Spinal cord (tissue), 10 donors: ENCODE data around the gene HNRNPA1L2. TPM values are rescaled to one million over a fixed set of nuclear protein-coding genes. Genes with fewer than 3 reads are reported as not detected.

Experiments
- DNase-seq, 6 donors: peaks; one replicate each; pipeline versions ENCODE4 v3.0.0 to v3.0.0-alpha.2; 2013 to 2015; ENCODE audit warnings: low spot score in 6 of 6, low read depth in 4 of 6
- H3K27ac ChIP-seq: one replicate; pipeline ENCODE4 v1.5.1; 2013; ENCODE audit warnings: low read depth, low read length, control low read depth
- H3K27me3 ChIP-seq: one replicate; pipeline ENCODE4 v1.6.1; 2013; ENCODE audit warnings: low read length; ENCODE audit not compliant: control insufficient read depth, insufficient read depth
- H3K36me3 ChIP-seq: one replicate; pipeline ENCODE4 v1.6.1; 2013; ENCODE audit warnings: low read length; ENCODE audit not compliant: control insufficient read depth, insufficient read depth
- H3K4me1 ChIP-seq: one replicate; pipeline ENCODE4 v1.6.1; 2013; ENCODE audit warnings: low read length; ENCODE audit not compliant: control insufficient read depth, insufficient read depth
- H3K4me3 ChIP-seq: one replicate; pipeline ENCODE4 v1.5.1; 2013; ENCODE audit warnings: low read depth, low read length, control low read depth
- H3K9me3 ChIP-seq: one replicate; pipeline ENCODE4 v1.6.1; 2013; ENCODE audit warnings: low read length; ENCODE audit not compliant: control insufficient read depth, insufficient read depth
- WGBS: methylation state at CpG from one replicate; pipeline ENCODE4 v1.1.5; 2013; ENCODE audit warnings: missing lambda C conversion rate; ENCODE audit not compliant: insufficient coverage; 5-methylcytosine and 5-hydroxymethylcytosine counted together
- polyA plus RNA-seq, 2 donors: library from polyadenylated mRNA; unstranded; fragments of 120-200 nt; gene quantifications; one replicate each; pipeline ENCODE4 v1.2.1, GENCODE V29; 2013; ENCODE audit not compliant: insufficient read length in 2 of 2
- total RNA-seq, 2 donors: library from RNA; depleted of rRNA in 1 of 2; stranded (reverse); fragments of 120-200 nt in 1 of 2; fragments of >200 nt in 1 of 2; gene quantifications; one replicate each; pipeline versions ENCODE4 v1.2.3 to v1.2.4, GENCODE V29; 2013 to 2014
- donor health status: healthy.

Gene HNRNPA1L2
- total and polyA plus RNA-seq, 4 donors: 5.6 to 28.6 (median 17.5) TPM

DNA sequence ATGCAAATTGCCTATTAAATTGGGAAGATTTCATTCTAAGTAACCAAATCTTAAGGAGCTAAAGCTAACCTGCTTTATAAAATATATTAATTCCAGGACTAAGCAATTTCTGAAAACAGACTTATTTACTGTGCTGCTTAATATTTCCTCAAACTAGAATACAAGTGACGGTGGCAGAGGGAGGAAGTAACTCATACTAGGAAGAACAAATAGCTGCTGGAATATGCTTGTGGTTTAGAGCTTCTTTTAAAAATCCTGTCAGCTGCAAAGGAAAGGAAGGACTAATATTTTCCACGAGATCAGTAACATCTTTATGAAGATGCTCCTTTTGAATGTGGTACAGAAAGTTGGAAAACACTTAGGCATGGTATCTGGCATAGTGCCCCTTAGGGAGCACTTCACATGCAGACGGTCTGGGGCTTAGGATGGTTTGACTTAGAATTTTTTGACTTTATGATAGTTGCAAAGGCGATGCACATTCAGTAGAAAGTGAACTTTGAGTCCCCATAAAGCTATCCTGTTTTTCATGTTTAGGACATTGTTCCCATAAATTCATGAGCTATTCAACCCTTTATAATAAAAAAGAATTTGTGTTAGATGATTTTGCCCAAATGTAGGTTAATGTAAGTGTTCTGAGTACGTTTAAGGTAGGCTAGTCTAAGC, 3.4 kb upstream of the HNRNPA1L2 start:
- DNase-seq: no peak
- Histone ChIP-seq H3K9me3 (no peaks in the 10 kb centered on the region), H3K27ac (no peak overlapping the region), H3K4me3 (no peak overlapping the region), H3K4me1 (no peaks in the 10 kb centered on the region), H3K36me3 (peaks cover 4% of the 10 kb centered on the region), H3K27me3 (no peaks in the 10 kb centered on the region)
- 76% methylated on average over 3 of the region's 5 CpGs for WGBS

DNA sequence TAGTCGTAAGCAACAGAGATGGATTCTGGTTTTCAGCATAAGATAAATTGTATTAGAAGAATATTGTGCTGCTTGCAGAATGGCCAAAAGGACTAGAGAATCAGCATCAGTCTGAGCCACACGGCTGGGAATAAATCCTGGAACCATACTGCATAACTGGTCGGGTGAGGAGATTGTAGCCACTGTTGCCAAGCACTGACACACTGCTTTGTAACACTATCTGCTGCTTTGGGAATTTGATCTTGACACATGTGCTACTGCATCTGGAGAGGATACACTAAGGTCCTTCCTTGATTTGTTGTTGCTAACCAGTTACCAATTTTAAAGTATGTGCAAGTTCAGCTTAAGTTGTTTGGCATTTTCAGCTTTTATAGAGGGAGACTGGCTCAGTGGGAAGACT, 1.9 kb downstream of the HNRNPA1L2 start:
- peaks cover 6% of the 10 kb centered on the region for H3K36me3 ChIP-seq
- H3K4me3 ChIP-seq: no peak overlapping the region
- no peak for DNase-seq
- WGBS: 71% methylated on average over 2 of the region's 3 CpGs
- H3K27ac ChIP-seq: no peak overlapping the region
- no peaks in the 10 kb centered on the region for H3K9me3 ChIP-seq
- H3K4me1 ChIP-seq: no peaks in the 10 kb centered on the region
- H3K27me3 ChIP-seq: no peaks in the 10 kb centered on the region

DNA sequence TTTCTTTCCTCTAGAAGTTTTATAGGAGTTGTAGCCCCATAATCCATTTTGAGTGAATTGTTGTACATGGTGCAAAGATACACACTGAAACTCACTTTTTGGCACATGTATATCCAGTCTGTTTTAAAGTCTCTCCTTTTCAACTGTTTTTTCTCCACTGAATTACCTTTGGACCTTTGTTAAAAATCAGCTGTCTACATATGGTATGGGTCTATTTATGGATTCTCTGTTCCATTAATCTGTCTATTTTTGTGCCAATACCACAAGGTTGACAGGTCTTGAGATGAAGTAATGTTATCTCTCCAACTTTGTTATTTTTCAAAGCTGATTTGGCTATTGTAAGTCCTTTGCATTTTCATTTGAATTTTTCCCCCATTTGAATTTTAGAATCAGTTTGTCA, 4.7 kb downstream of the HNRNPA1L2 start:
- DNase-seq: no peak
- Histone ChIP-seq H3K9me3 (no peaks in the 10 kb centered on the region), H3K36me3 (peaks cover 6% of the 10 kb centered on the region), H3K4me1 (no peaks in the 10 kb centered on the region), H3K4me3 (no peak overlapping the region), H3K27ac (no peak overlapping the region), H3K27me3 (no peaks in the 10 kb centered on the region)

DNA sequence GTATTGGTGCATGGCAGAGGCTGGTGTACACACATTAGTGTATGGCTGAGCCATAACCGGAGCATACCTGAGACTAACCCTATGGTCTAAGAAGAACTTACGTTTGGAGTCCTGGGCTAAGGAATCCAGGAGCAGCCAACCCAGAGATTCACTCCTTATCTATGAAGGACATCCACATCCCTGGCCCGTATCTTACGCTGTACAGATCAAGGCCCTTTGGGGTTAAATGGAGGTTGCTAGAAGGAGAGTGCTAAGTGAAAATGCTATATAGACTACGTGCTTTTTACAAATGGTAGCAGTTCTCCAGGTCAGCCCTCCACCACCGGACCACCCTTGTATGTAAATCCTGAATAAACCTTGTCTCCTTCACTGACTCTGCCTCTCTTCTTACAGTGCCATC, 8.5 kb downstream of the HNRNPA1L2 start:
- Histone ChIP-seq H3K27ac (no peak overlapping the region), H3K9me3 (no peaks in the 10 kb centered on the region), H3K27me3 (no peaks in the 10 kb centered on the region), H3K36me3 (peaks cover 4% of the 10 kb centered on the region), H3K4me1 (peaks cover 5% of the 10 kb centered on the region), H3K4me3 (peak overlapping the region; percentile 95)
- WGBS: no CpG with 5 or more reads among the region's 6 CpGs
- DNase-seq: peak in 1 of 6 donors; percentile 7

DNA sequence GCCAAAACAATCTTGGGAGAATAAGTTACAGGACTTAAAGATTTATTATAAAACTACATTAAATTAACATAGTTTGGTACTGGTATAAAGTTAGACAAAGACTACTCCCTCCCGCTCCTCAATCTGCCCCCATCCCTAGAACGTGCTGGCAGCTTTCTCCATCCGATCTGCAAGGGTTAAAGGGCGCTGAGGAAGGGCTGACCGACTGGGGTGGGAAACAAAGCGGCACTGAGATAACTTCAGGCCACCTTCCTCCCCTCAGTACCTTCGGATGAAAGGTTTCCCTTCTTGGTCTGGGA, 9.6 kb downstream of the HNRNPA1L2 start:
- Histone ChIP-seq H3K27me3 (no peaks in the 10 kb centered on the region), H3K36me3 (peaks cover 4% of the 10 kb centered on the region), H3K9me3 (no peaks in the 10 kb centered on the region), H3K4me1 (peaks cover 5% of the 10 kb centered on the region), H3K4me3 (peak overlapping the region; percentile 95), H3K27ac (peak overlapping the region; percentile 98)
- WGBS: 0% methylated on average over 4 of the region's 7 CpGs
- no peak for DNase-seq

DNA sequence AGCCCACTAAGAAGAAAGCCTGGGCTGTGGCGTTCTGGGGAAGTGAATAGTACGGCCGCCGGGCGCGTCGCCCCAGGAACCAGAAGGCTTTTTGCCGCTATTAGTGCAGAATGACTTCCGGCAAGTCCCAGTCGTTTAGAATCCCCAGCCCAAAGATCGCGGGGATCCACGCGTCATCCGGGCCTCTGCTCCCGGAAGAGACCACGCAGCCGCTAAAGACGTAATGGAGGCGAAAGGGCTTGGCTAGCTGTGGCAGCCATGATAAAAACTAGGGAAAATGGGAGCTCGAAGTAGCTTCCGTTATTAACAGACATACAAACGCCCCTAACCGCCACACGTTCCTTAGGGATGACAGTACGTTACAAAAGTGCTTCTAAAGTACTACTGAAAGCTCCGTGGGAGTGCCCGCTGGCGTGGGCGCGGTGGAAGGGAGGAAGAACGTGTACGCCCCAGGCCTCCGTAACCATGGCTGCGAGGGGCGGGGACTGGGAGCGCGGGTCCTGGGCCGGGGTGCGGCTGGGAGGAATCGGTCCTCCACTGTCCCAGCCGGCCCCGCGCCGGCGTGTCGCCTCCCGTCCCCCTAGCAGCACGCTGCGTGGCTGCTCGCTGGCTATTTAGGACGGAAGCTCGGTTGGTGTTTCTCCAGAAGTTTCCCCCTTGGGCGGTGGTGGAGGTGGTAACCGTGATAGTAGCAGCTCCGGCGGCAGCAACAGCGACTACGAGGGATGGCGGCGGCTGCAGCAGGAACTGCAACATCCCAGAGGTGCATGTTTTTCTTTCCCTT, 10.2 kb downstream of the HNRNPA1L2 start, which contains the start of gene SUGT1:
TSS of gene SUGT1 (plus strand) at position 641 of the 784 bp plus-strand sequence. CDS start at position 726, 85 bp downstream.
- 0% methylated on average over 59 of the region's 61 CpGs for WGBS
- peak; percentile 93 to 99 (median 98) for DNase-seq

DNA sequence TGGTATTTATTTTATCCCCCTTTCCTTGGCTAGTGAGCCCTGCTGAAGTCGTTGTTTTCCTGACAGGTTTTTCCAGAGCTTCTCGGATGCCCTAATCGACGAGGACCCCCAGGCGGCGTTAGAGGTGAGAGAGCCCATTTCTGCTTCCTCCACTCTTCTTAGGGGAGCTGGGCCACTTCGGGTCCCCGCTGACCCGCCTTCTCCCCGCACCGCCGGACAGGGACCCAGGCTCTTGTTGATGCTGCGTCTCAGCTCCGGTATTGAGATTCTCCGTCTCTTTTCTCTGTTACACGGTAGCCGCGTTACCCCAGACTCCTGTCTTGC, 10.7 kb downstream of the HNRNPA1L2 start:
- Histone ChIP-seq H3K27ac (peak overlapping the region; percentile 98), H3K36me3 (peaks cover 4% of the 10 kb centered on the region), H3K27me3 (no peaks in the 10 kb centered on the region), H3K4me1 (peaks cover 5% of the 10 kb centered on the region), H3K9me3 (no peaks in the 10 kb centered on the region), H3K4me3 (peak overlapping the region; percentile 95)
- DNase-seq: no peak
- whole genome bisulfite sequencing: under 1% methylated on average over 15 of the region's 18 CpGs

More for the DNA sequence above, 10.2 kb downstream of the HNRNPA1L2 start, which contains the start of gene SUGT1:
- Histone ChIP-seq H3K27ac (peak within 1 kb of the TSS; percentile 98), H3K27me3 (no peaks in the 10 kb centered on the region), H3K4me3 (peak within 1 kb of the TSS; percentile 95), H3K4me1 (peaks cover 5% of the 10 kb centered on the region), H3K9me3 (no peaks in the 10 kb centered on the region), H3K36me3 (peaks cover 4% of the 10 kb centered on the region)

DNA sequence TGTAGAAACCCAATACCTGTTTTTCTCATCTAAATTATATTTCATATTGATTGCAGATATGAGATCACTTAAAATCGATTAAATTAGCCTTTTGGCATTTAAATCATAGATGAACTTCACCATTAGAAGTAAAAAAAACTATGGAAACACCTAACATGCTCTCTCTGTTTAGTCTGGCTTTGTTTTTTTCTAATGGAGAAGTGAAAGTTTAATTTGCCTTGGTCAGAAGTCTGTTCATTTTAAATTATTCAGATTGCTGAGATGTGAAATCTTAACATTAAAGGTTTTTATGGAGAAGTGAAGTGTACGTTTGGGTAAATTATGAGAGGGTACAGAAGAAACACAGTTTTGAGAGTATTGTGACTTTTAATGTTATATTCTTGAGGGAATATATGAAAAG, 17.1 kb downstream of the HNRNPA1L2 start:
- WGBS: no CpG with 5 or more reads among the region's 2 CpGs
- DNase-seq: no peak
- Histone ChIP-seq H3K36me3 (peaks cover 9% of the 10 kb centered on the region), H3K4me1 (peaks cover 5% of the 10 kb centered on the region), H3K27me3 (no peaks in the 10 kb centered on the region), H3K27ac (no peak overlapping the region), H3K9me3 (no peaks in the 10 kb centered on the region), H3K4me3 (no peak overlapping the region)

DNA sequence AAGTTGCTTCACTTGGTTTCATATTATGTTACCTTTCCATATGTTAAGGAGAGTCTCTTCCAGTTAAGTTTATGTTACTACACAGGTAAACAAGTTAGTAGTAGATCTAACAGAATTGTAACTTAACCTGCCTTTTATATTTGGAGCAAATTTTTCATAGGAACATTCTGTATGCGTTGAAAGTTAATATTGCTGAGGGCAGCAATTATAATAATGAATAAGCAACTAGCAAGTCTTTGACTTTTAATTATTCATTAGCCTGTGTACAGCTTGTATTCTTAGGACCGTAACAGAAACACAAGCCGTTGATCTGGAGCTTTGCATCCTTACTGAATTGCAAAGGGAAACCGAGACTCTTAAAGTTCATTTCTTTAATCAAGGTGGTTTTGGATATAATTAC, 22.0 kb downstream of the HNRNPA1L2 start:
- Histone ChIP-seq H3K4me3 (no peak overlapping the region), H3K4me1 (no peaks in the 10 kb centered on the region), H3K36me3 (peaks cover 17% of the 10 kb centered on the region), H3K9me3 (no peaks in the 10 kb centered on the region), H3K27ac (no peak overlapping the region), H3K27me3 (no peaks in the 10 kb centered on the region)
- no peak for DNase-seq
- 100% methylated on average over 1 of the region's 4 CpGs for WGBS

DNA sequence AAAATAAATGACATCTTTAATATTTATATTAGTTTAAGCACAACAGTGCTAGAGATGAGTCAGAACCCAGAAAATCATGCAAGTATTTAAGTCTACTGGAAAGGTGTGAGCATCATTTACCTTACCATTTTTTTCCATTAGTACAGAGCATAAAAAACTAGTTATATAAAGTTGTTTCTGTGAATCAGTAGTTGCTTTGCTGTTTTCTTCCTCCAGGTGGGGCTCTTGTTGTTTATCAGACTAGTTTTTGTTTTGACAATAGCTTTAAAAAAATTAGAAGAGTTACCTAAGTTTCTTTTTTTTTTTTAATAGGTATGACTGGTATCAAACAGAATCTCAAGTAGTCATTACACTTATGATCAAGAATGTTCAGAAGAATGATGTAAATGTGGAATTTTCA, 23.1 kb downstream of the HNRNPA1L2 start:
- H3K9me3 ChIP-seq: no peaks in the 10 kb centered on the region
- peak in 3 of 6 donors; percentile 43 to 85 (median 46) for DNase-seq
- no peaks in the 10 kb centered on the region for H3K4me1 ChIP-seq
- H3K27me3 ChIP-seq: no peaks in the 10 kb centered on the region
- H3K36me3 ChIP-seq: peaks cover 17% of the 10 kb centered on the region
- no peak overlapping the region for H3K4me3 ChIP-seq
- no peak overlapping the region for H3K27ac ChIP-seq
